DND-41 (cell line): ENCODE measurements around the gene RALGDS.

Experiments
- ATAC-seq: fragments of 200-7000 bp; cut with Tn5 transposase; 3 replicates; pipeline ENCODE4 v1.9.1; 2021; ENCODE audit warnings: low read depth; ENCODE audit not compliant: insufficient read depth
- DNase-seq: peaks from one replicate; pipeline ENCODE4 v3.0.0-alpha.2; 2020
- H2AFZ ChIP-seq: 2 replicates; pipeline ENCODE4 v1.6.0; 2012; ENCODE audit warnings: low read depth, low read length
- H3K27ac ChIP-seq: 2 replicates; pipeline ENCODE4 v1.5.1; 2012; ENCODE audit warnings: low read length, inconsistent platforms
- H3K27me3 ChIP-seq: fragments of 200-600 bp; sonication (generic); 2 replicates; pipeline ENCODE4 v1.6.0; 2012; ENCODE audit warnings: low read length, mild to moderate bottlenecking, inconsistent platforms; ENCODE audit not compliant: insufficient read depth, poor library complexity
- H3K36me3 ChIP-seq: 2 replicates; pipeline ENCODE4 v1.5.1; 2012; ENCODE audit warnings: low read length, inconsistent platforms; ENCODE audit not compliant: insufficient read depth
- H3K4me1 ChIP-seq: 2 replicates; pipeline ENCODE4 v1.5.1; 2012; ENCODE audit warnings: mild to moderate bottlenecking, low read length; ENCODE audit not compliant: insufficient read depth
- H3K4me2 ChIP-seq: 2 replicates; pipeline ENCODE4 v1.6.0; 2012; ENCODE audit warnings: mild to moderate bottlenecking, moderate library complexity, low read length, inconsistent platforms; ENCODE audit not compliant: insufficient read depth
- H3K4me3 ChIP-seq, 2 experiments: fragments of 200-600 bp in 1 of 2; shearing (Covaris generic) in 1 of 2; 2 replicates each; pipeline ENCODE4 v1.5.1; 2012 to 2016; ENCODE audit warnings: inconsistent platforms in 2 of 2, low read length in 2 of 2, mild to moderate bottlenecking in 2 of 2, low read depth in 1 of 2, moderate library complexity in 1 of 2
- H3K79me2 ChIP-seq: 2 replicates; pipeline ENCODE4 v1.6.0; 2012; ENCODE audit warnings: low read length, inconsistent platforms; ENCODE audit not compliant: insufficient read depth
- H3K9ac ChIP-seq: 2 replicates; pipeline ENCODE4 v1.6.0; 2012; ENCODE audit warnings: low read depth, mild to moderate bottlenecking, inconsistent platforms, low read length, moderate library complexity
- H3K9me3 ChIP-seq: 2 replicates; pipeline ENCODE4 v1.5.1; 2012; ENCODE audit warnings: low read length, moderate library complexity, mild to moderate bottlenecking, inconsistent platforms; ENCODE audit not compliant: insufficient read depth, severe bottlenecking
- H4K20me1 ChIP-seq: 2 replicates; pipeline ENCODE4 v1.6.0; 2012; ENCODE audit warnings: low read length; ENCODE audit not compliant: insufficient read depth
- EZH2 ChIP-seq: IDR thresholded peaks from 3 replicates; pipeline ENCODE4 v1.6.1; 2012; ENCODE audit warnings: borderline replicate concordance, low read depth, mild to moderate bottlenecking, moderate library complexity, low read length, inconsistent platforms; ENCODE audit not compliant: severe bottlenecking
- TF ChIP-seq, protein P1 (sequence below): IDR thresholded peaks from 2 replicates; pipeline ENCODE4 v1.5.1; 2012; ENCODE audit warnings: borderline replicate concordance, low read length, moderate library complexity, mild to moderate bottlenecking; ENCODE audit not compliant: poor library complexity, severe bottlenecking; ENCODE audit errors: extremely low read depth

The RALGDS gene

GRCh38 chr9:133108794-133109641 lies 12.0 kb downstream of the RALGDS start:
- peaks cover 26% of the 10 kb centered on the region for H4K20me1 ChIP-seq
- no peak overlapping the region for H3K27ac ChIP-seq
- no peak overlapping the region for H3K4me2 ChIP-seq
- H3K9ac ChIP-seq: no peak overlapping the region
- TF ChIP-seq EZH2: no peak
- TF ChIP-seq, protein P1, sequence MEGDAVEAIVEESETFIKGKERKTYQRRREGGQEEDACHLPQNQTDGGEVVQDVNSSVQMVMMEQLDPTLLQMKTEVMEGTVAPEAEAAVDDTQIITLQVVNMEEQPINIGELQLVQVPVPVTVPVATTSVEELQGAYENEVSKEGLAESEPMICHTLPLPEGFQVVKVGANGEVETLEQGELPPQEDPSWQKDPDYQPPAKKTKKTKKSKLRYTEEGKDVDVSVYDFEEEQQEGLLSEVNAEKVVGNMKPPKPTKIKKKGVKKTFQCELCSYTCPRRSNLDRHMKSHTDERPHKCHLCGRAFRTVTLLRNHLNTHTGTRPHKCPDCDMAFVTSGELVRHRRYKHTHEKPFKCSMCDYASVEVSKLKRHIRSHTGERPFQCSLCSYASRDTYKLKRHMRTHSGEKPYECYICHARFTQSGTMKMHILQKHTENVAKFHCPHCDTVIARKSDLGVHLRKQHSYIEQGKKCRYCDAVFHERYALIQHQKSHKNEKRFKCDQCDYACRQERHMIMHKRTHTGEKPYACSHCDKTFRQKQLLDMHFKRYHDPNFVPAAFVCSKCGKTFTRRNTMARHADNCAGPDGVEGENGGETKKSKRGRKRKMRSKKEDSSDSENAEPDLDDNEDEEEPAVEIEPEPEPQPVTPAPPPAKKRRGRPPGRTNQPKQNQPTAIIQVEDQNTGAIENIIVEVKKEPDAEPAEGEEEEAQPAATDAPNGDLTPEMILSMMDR: no peak
- no peaks in the 10 kb centered on the region for H3K4me1 ChIP-seq
- no peak overlapping the region for H2AFZ ChIP-seq
- no peaks in the 10 kb centered on the region for H3K9me3 ChIP-seq
- peaks cover 70% of the 10 kb centered on the region for H3K36me3 ChIP-seq
- ATAC-seq (no peak), DNase-seq (no peak)
- H3K79me2 ChIP-seq: peaks cover 10% of the 10 kb centered on the region; the same call in 1 of the 2 replicates
- no peak overlapping the region for H3K4me3 ChIP-seq
- H3K27me3 ChIP-seq: no peaks in the 10 kb centered on the region

- H3K27ac ChIP-seq: no peak overlapping the region
- H3K79me2 ChIP-seq: peaks cover 4% of the 10 kb centered on the region; the same call in 1 of the 2 replicates
- H3K9ac ChIP-seq: no peak overlapping the region
- no peak overlapping the region for H3K4me3 ChIP-seq
- H3K27me3 ChIP-seq: no peaks in the 10 kb centered on the region
- no peak overlapping the region for H2AFZ ChIP-seq
- no peak overlapping the region for H3K4me2 ChIP-seq
- TF ChIP-seq, protein P1: no peak
- no peak for TF ChIP-seq EZH2
- no peak for ATAC-seq
- H4K20me1 ChIP-seq: peaks cover 21% of the 10 kb centered on the region
- DNase-seq: no peak
- peaks cover 78% of the 10 kb centered on the region for H3K36me3 ChIP-seq
- H3K4me1 ChIP-seq: no peaks in the 10 kb centered on the region
- H3K9me3 ChIP-seq: no peaks in the 10 kb centered on the region
Observed at GRCh38 chr9:133107961-133108793, 12.9 kb downstream of the RALGDS start.

DNA sequence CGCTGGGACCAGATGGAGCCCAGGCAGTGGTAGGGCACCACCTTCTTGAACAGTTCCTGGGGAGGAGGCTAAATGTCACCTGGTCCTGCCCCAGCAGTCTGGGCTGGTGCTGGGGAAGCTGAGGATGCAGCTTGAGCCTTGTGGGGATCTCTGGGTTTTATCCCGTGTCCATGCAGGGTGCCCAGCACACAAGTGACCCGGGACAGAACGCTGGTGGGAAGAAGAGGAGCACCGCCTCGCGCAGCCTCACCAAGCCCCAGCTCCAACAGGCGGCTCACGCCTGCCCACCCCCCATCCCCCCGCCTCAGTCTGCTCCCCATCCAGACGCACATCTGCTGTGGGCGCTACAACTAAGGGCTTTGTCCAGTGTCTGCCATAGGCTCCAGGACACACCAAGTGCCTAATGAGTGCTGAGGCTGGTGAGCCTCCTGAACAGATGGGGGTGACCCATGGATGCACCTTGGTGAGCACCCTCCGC lies 13.8 kb downstream of the RALGDS start:
- Histone ChIP-seq H2AFZ (no peak overlapping the region), H3K36me3 (peaks cover 82% of the 10 kb centered on the region), H3K9me3 (no peaks in the 10 kb centered on the region), H3K27me3 (no peaks in the 10 kb centered on the region), H3K79me2 (no peaks in the 10 kb centered on the region), H3K4me3 (no peak overlapping the region), H4K20me1 (peaks cover 16% of the 10 kb centered on the region), H3K4me2 (no peak overlapping the region), H3K9ac (no peak overlapping the region), H3K4me1 (no peaks in the 10 kb centered on the region), H3K27ac (no peak overlapping the region)
- no peak for ATAC-seq
- no peak for TF ChIP-seq EZH2
- TF ChIP-seq, protein P1: no peak
- DNase-seq: no peak
